NCI-H146 (cell line): Measurements from ENCODE around the gene GLI3.

Source experiments
- DNase-seq: peaks from one replicate; lab custom pipeline; 2025; lab: John Stamatoyannopoulos, UW

Gene GLI3

GRCh38 chr7:42236976-42237810 is at the start of gene GLI3:
Gene GLI3 (minus strand): TSS chr7:42237209. CDS start chr7:42223253, 13,956 bp downstream.
- DNase-seq, result peak; percentile 2

GRCh38 chr7:42285383-42285824 is 48.4 kb upstream of the GLI3 start:
- no peak for DNase-seq

GRCh38 chr7:42283553-42283952 is 46.5 kb upstream of the GLI3 start:
- DNase-seq, result no peak

- DNase-seq, result no peak
These were observed 41.3 kb upstream of the GLI3 start for GRCh38 chr7:42278344-42278743.

- no peak for DNase-seq
These were observed 37.0 kb upstream of the GLI3 start for GRCh38 chr7:42274053-42274452.

- no peak for DNase-seq
These were observed 36.0 kb upstream of the GLI3 start for GRCh38 chr7:42272793-42273665.

GRCh38 chr7:42269161-42269560 is 32.2 kb upstream of the GLI3 start:
- DNase-seq, result no peak

GRCh38 chr7:42264702-42265101 is 27.7 kb upstream of the GLI3 start:
- DNase-seq, result no peak

GRCh38 chr7:42263971-42264370 is 27.0 kb upstream of the GLI3 start:
- no peak for DNase-seq

- DNase-seq, result no peak
These were observed 26.0 kb upstream of the GLI3 start for GRCh38 chr7:42262964-42263363.

GRCh38 chr7:42254217-42254616 is 17.2 kb upstream of the GLI3 start:
- no peak for DNase-seq

GRCh38 chr7:42253316-42253715 is 16.3 kb upstream of the GLI3 start:
- DNase-seq, result no peak

- no peak for DNase-seq
These were observed 13.4 kb upstream of the GLI3 start for GRCh38 chr7:42250411-42250810.

GRCh38 chr7:42248579-42248978 is 11.6 kb upstream of the GLI3 start:
- no peak for DNase-seq

GRCh38 chr7:42247301-42247700 is 10.3 kb upstream of the GLI3 start:
- DNase-seq, result no peak

GRCh38 chr7:42244828-42245227 is 7.8 kb upstream of the GLI3 start:
- DNase-seq, result no peak

GRCh38 chr7:42242381-42242780 is 5.4 kb upstream of the GLI3 start:
- DNase-seq, result no peak

GRCh38 chr7:42241424-42241823 is 4.4 kb upstream of the GLI3 start:
- no peak for DNase-seq

GRCh38 chr7:42240416-42240815 is 3.4 kb upstream of the GLI3 start:
- DNase-seq, result no peak

GRCh38 chr7:42238709-42239366 is 1.8 kb upstream of the GLI3 start:
- no peak for DNase-seq

- DNase-seq, result no peak
These were observed 967 bp upstream of the GLI3 start for GRCh38 chr7:42237811-42238541.
